HCT116 (cell line): ENCODE results near the gene RCC1. TPM values are rescaled to one million over a fixed set of nuclear protein-coding genes. Genes with fewer than 3 reads are reported as not detected.

Source experiments
- ATAC-seq: fragments of 200-7000 bp; cut with Tn5 transposase; 2 replicates; pipeline ENCODE4 v1.9.1; 2020; ENCODE audit warnings: mild to moderate bottlenecking, moderate library complexity
- BruUV-seq: library from RNA; stranded (reverse); fragments of 400-500 nt; replicated peaks from 2 replicates; lab custom pipeline; 2021; lab: Mats Ljungman, UMichigan
- CTCF ChIA-PET: fragments of 300-600 bp; sonication (Branson Sonifier 250); formaldehyde crosslinking; loops from one replicate; lab custom pipeline; 2021; ENCODE audit warnings: antibody characterized with exemption; lab: Charles Lee
- POLR2A ChIA-PET: fragments of 300-600, 350-600 bp; sonication (Branson Sonifier 250); formaldehyde crosslinking; loops from one replicate; lab custom pipeline; 2021; ENCODE audit warnings: antibody characterized with exemption; lab: Charles Lee
- RAD21 ChIA-PET, 2 experiments: fragments of 300-600 bp; sonication (Branson Sonifier 250); formaldehyde crosslinking; loops; one replicate each; lab custom pipeline; 2023; ENCODE audit warnings: low total read pairs in 2 of 2; ENCODE audit not compliant: uncharacterized antibody in 2 of 2, unreplicated experiment in 2 of 2, low non-redundant PET in 1 of 2; lab: Charles Lee
- DNase-seq: peaks from one replicate; pipeline ENCODE4 v3.0.0-alpha.2; 2010; ENCODE audit warnings: low read depth, low spot score
- H2AFZ ChIP-seq: fragments of 200-600 bp; shearing (Covaris generic), sonication (generic); 2 replicates; pipeline ENCODE4 v1.6.1; 2017; ENCODE audit warnings: low read depth, mixed run types, mixed read lengths, antibody characterized with exemption, low read length; ENCODE audit not compliant: poor library complexity, severe bottlenecking
- H3K27ac ChIP-seq: 2 replicates; pipeline ENCODE4 v1.5.1; 2012; ENCODE audit warnings: low read depth, low read length
- H3K27me3 ChIP-seq: fragments of 200-600 bp; sonication (generic); 2 replicates; pipeline ENCODE4 v1.6.1; 2016; ENCODE audit warnings: mixed run types, low read length, mixed read lengths; ENCODE audit not compliant: insufficient read depth
- H3K36me3 ChIP-seq, 2 experiments: fragments of 200-500 bp in 1 of 2; fragments of 200-600 bp in 1 of 2; sonication (Bioruptor generic) in 1 of 2; sonication (generic) in 1 of 2; 2 replicates each; pipeline versions ENCODE4 v1.5.1 to v1.6.1; 2014 to 2016; ENCODE audit warnings: low read length in 2 of 2, inconsistent platforms in 1 of 2, mixed read lengths in 1 of 2, mixed run types in 1 of 2; ENCODE audit not compliant: insufficient read depth in 2 of 2, control insufficient read depth in 1 of 2
- H3K4me1 ChIP-seq, 2 experiments: fragments of 200-600 bp in 1 of 2; sonication (generic) in 1 of 2; 2 replicates each; pipeline versions ENCODE4 v1.5.1 to v1.6.1; 2012 to 2017; ENCODE audit warnings: low read length in 2 of 2, inconsistent platforms in 1 of 2, mild to moderate bottlenecking in 1 of 2, mixed read lengths in 1 of 2, mixed run types in 1 of 2, moderate library complexity in 1 of 2; ENCODE audit not compliant: insufficient read depth in 2 of 2, control insufficient read depth in 1 of 2
- H3K4me2 ChIP-seq: fragments of 200-600 bp; sonication (generic); 2 replicates; pipeline ENCODE4 v1.6.1; 2017; ENCODE audit warnings: mixed run types, low read length, mixed read lengths
- H3K4me3 ChIP-seq, 2 experiments: fragments of 200-600 bp in 1 of 2; sonication (generic) in 1 of 2; replicated peaks in 1 of 2; 2 replicates each; pipeline ENCODE4 v1.5.1; 2011 to 2016; ENCODE audit warnings: low read length in 2 of 2, control low read depth in 1 of 2, low read depth in 1 of 2, mild to moderate bottlenecking in 1 of 2, mixed read lengths in 1 of 2, mixed run types in 1 of 2
- H3K79me2 ChIP-seq: fragments of 200-600 bp; sonication (generic); 2 replicates; pipeline ENCODE4 v1.6.1; 2017; ENCODE audit warnings: mild to moderate bottlenecking, mixed run types, low read length, moderate library complexity, mixed read lengths; ENCODE audit not compliant: insufficient read depth
- H3K9ac ChIP-seq: fragments of 200-600 bp; sonication (generic); 2 replicates; pipeline ENCODE4 v1.6.1; 2016; ENCODE audit warnings: low read length, mixed read lengths
- H3K9me2 ChIP-seq: fragments of 200-600 bp; sonication (generic), shearing (Covaris generic); 2 replicates; pipeline ENCODE4 v1.6.1; 2017; ENCODE audit warnings: mixed run types, mild to moderate bottlenecking, moderate library complexity; ENCODE audit not compliant: insufficient read depth
- H3K9me3 ChIP-seq, 2 experiments: fragments of 200-500 bp in 1 of 2; fragments of 200-600 bp in 1 of 2; sonication (Bioruptor generic) in 1 of 2; sonication (generic) in 1 of 2; 2 replicates each; pipeline ENCODE4 v1.6.1; 2014 to 2017; ENCODE audit warnings: low read length in 2 of 2, mixed read lengths in 2 of 2, inconsistent platforms in 1 of 2, low read depth in 1 of 2, mild to moderate bottlenecking in 1 of 2, mixed run types in 1 of 2, moderate library complexity in 1 of 2; ENCODE audit not compliant: control insufficient read depth in 1 of 2, insufficient read depth in 1 of 2
- H4K20me1 ChIP-seq: fragments of 200-600 bp; sonication (generic), shearing (Covaris generic); 2 replicates; pipeline ENCODE4 v1.6.1; 2017; ENCODE audit warnings: mixed run types, mild to moderate bottlenecking, moderate library complexity; ENCODE audit not compliant: insufficient read depth
- CBX3 ChIP-seq: IDR thresholded peaks from 2 replicates; pipeline ENCODE4 v1.6.1; 2012; ENCODE audit warnings: low read depth
- ELF1 ChIP-seq: IDR thresholded peaks from 2 replicates; pipeline ENCODE4 v1.6.1; 2012; ENCODE audit warnings: low read depth, borderline replicate concordance
- EZH2 ChIP-seq: fragments of 200-600 bp; sonication (generic); IDR thresholded peaks from 2 replicates; pipeline ENCODE4 v1.6.1; 2017; ENCODE audit warnings: antibody characterized with exemption, mixed run types
- EZH2phosphoT487 ChIP-seq: fragments of 200-600 bp; IDR thresholded peaks from 2 replicates; pipeline ENCODE4 v1.6.1; 2018; ENCODE audit warnings: antibody characterized with exemption, borderline replicate concordance
- FOSL1 ChIP-seq: IDR thresholded peaks from 2 replicates; pipeline ENCODE4 v1.6.1; 2012; ENCODE audit warnings: low read depth
- JUND ChIP-seq: IDR thresholded peaks from 2 replicates; pipeline ENCODE4 v1.6.1; 2012
- POLR2A ChIP-seq: IDR thresholded peaks from 2 replicates; pipeline ENCODE4 v1.7.0; 2011; ENCODE audit warnings: borderline replicate concordance; ENCODE audit not compliant: insufficient read depth, insufficient read length; ENCODE audit errors: extremely low read depth
- POLR2AphosphoS5 ChIP-seq: IDR thresholded peaks from 2 replicates; pipeline ENCODE4 v1.6.1; 2011; ENCODE audit warnings: mild to moderate bottlenecking, low read depth, low read length, moderate library complexity
- RAD21 ChIP-seq: IDR thresholded peaks from 2 replicates; pipeline ENCODE4 v1.6.1; 2012; ENCODE audit warnings: low read depth, mild to moderate bottlenecking
- SP1 ChIP-seq: IDR thresholded peaks from 2 replicates; pipeline ENCODE4 v1.6.1; 2012; ENCODE audit warnings: low read depth
- SRF ChIP-seq: IDR thresholded peaks from 2 replicates; pipeline ENCODE4 v1.6.1; 2012; ENCODE audit warnings: low read depth
- YY1 ChIP-seq: IDR thresholded peaks from 2 replicates; pipeline ENCODE4 v1.6.1; 2011; ENCODE audit warnings: low read length, low read depth, moderate library complexity, mild to moderate bottlenecking; ENCODE audit not compliant: insufficient replicate concordance; ENCODE audit errors: extremely low read depth
- ZFX ChIP-seq: fragments of 450-650 bp; IDR thresholded peaks from 2 replicates; pipeline ENCODE4 v1.6.1; 2017
- ZNF274 ChIP-seq: fragments of 200-500 bp; sonication (Bioruptor generic); IDR thresholded peaks from 2 replicates; pipeline ENCODE4 v1.6.1; 2014; ENCODE audit warnings: mild to moderate bottlenecking, low read depth, low read length, inconsistent platforms
- intact Hi-C: fragments of 100-400 bp; cut with micrococcal nuclease; formaldehyde crosslinking; loops from 2 replicates; pipeline ENCODE4 v1.10.0; 2022
- total RNA-seq: library from RNA; stranded (reverse); gene quantifications from one replicate; pipeline ENCODE4 v1.2.1, GENCODE V29; 2021; ENCODE audit not compliant: unreplicated experiment
- TF ChIP-seq, protein P1 (sequence below): IDR thresholded peaks from 2 replicates; pipeline ENCODE4 v1.6.1; 2011; ENCODE audit warnings: mild to moderate bottlenecking, low read length, moderate library complexity; ENCODE audit not compliant: insufficient replicate concordance; ENCODE audit errors: extremely low read depth
- TF ChIP-seq, protein P2 (sequence below): IDR thresholded peaks from 2 replicates; pipeline ENCODE4 v1.6.1; 2012
- TF ChIP-seq, protein P3 (sequence below): IDR thresholded peaks from 2 replicates; pipeline ENCODE4 v1.6.1; 2012

RCC1 gene
- total RNA-seq, 1 experiment from 2014 or later, result 124 TPM

DNA sequence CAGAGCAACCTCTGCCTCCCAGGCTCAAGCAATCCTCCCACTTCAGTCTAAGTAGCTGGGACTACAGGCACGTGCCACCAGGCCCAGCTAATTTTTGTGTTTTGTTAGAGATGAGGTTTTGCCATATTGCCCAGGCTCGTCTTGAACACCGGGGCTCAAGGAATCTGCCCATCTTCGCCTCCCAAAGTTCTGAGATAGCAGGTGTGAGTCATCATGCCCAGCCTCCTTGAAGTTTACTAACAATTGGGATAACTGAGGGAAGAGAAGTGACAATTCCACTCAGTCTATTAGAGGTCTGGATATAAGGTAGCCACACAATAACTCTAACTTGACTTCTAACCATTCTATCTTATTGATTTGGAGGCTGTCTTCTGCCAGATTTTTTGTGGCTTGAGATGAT lies 6.3 kb upstream of the RCC1 start:
- TF ChIP-seq, protein P1, sequence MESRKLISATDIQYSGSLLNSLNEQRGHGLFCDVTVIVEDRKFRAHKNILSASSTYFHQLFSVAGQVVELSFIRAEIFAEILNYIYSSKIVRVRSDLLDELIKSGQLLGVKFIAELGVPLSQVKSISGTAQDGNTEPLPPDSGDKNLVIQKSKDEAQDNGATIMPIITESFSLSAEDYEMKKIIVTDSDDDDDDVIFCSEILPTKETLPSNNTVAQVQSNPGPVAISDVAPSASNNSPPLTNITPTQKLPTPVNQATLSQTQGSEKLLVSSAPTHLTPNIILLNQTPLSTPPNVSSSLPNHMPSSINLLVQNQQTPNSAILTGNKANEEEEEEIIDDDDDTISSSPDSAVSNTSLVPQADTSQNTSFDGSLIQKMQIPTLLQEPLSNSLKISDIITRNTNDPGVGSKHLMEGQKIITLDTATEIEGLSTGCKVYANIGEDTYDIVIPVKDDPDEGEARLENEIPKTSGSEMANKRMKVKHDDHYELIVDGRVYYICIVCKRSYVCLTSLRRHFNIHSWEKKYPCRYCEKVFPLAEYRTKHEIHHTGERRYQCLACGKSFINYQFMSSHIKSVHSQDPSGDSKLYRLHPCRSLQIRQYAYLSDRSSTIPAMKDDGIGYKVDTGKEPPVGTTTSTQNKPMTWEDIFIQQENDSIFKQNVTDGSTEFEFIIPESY, result no peak
- no peak for TF ChIP-seq SRF
- no peak for TF ChIP-seq POLR2AphosphoS5
- TF ChIP-seq SP1, result no peak
- no peak for TF ChIP-seq JUND
- ChIA-PET CTCF (no interaction called here), POLR2A (no interaction called here), RAD21 (no interaction called here)
- Histone ChIP-seq H3K79me2 (peaks cover 11% of the 10 kb centered on the region; the same call in 1 of the 2 replicates), H3K36me3 (peaks cover 8 to 14% of the 10 kb centered on the region in 2 experiments), H3K27ac (no peak overlapping the region), H2AFZ (no peak overlapping the region), H3K9ac (no peak overlapping the region; the same call in 1 of the 2 replicates), H3K4me1 (peaks cover 23 to 49% of the 10 kb centered on the region in 2 experiments), H3K4me3 (no peak overlapping the region), H4K20me1 (no peaks in the 10 kb centered on the region), H3K9me3 (no peaks in the 10 kb centered on the region), H3K27me3 (no peaks in the 10 kb centered on the region), H3K4me2 (peak overlapping the region; percentile 65; the same call in 1 of the 2 replicates), H3K9me2 (no peaks in the 10 kb centered on the region)
- no TSS peak for BruUV-seq
- DNase-seq (no peak), ATAC-seq (no peak)
- intact Hi-C loops, result no loop called here

DNA sequence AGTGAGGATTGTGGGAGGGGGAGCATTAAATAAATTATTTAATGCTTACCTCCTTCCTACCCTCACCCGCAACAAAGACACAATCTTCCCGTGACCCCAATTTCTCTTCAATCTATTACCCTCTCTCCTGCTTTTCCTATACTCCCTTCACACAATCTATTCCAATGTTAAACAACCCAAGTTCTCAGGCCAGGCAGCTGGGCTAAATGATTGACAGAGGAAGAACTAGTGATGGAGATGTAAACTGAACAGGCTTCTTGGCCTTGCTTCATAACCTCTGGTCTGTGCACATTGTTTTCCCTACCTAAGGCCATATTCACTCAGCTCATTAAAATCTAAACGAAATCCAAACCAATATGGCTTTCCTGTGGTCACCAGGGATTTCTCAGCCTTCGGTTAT lies 3.9 kb upstream of the RCC1 start:
- H3K4me1 ChIP-seq, result peaks cover 23 to 51% of the 10 kb centered on the region in 2 experiments
- H3K79me2 ChIP-seq, result peaks cover 29% of the 10 kb centered on the region
- peak overlapping the region; percentile 65 for H3K4me2 ChIP-seq
- H3K27ac ChIP-seq, result peak overlapping the region; percentile 8; the same call in 1 of the 2 replicates
- ChIA-PET POLR2A (interaction anchor here (0.7 kb wide), 1 partner anchor 10 kb away, joined by 3 read pairs; no protein-coding TSS in a partner anchor), RAD21 (no interaction called here), CTCF (no interaction called here)
- H4K20me1 ChIP-seq, result no peaks in the 10 kb centered on the region
- H3K27me3 ChIP-seq, result no peaks in the 10 kb centered on the region
- DNase-seq (no peak), ATAC-seq (no peak)
- H2AFZ ChIP-seq, result no peak overlapping the region
- no peaks in the 10 kb centered on the region for H3K9me2 ChIP-seq
- no peak overlapping the region for H3K4me3 ChIP-seq
- BruUV-seq, result no TSS peak
- intact Hi-C loops, result no loop called here
- H3K36me3 ChIP-seq, result peaks cover 2 to 16% of the 10 kb centered on the region in 2 experiments; a peak in 3 of 4 replicates
- H3K9me3 ChIP-seq, result no peaks in the 10 kb centered on the region
- 0 out of 2 replicates have a peak overlapping the region, but pooled peaks have one; percentile 64 for H3K9ac ChIP-seq
- TF ChIP-seq ZFX (no peak), POLR2AphosphoS5 (no peak; the same call in 1 of the 2 replicates), ZNF274 (no peak), RAD21 (no peak), EZH2phosphoT487 (no peak), YY1 (no peak), FOSL1 (no peak), ELF1 (no peak), CBX3 (no peak), EZH2 (no peak), POLR2A (no peak), JUND (no peak), SRF (no peak), SP1 (no peak)
- TF ChIP-seq, protein P1, result no peak
- TF ChIP-seq, protein P2, sequence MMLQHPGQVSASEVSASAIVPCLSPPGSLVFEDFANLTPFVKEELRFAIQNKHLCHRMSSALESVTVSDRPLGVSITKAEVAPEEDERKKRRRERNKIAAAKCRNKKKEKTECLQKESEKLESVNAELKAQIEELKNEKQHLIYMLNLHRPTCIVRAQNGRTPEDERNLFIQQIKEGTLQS, result no peak
- TF ChIP-seq, protein P3, sequence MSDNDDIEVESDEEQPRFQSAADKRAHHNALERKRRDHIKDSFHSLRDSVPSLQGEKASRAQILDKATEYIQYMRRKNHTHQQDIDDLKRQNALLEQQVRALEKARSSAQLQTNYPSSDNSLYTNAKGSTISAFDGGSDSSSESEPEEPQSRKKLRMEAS, result no peak
- TF ChIP-seq, all 23 proteins: peak for 0
